AG04449 (cell line): Measurements from ENCODE around the gene NDUFA5.

Source experiments
- CTCF ChIA-PET: fragments of 350-600 bp; formaldehyde crosslinking; extraction: SDS; loops from one replicate; lab custom pipeline; 2021; ENCODE audit warnings: antibody characterized with exemption; lab: Yijun Ruan, JAX
- POLR2A ChIA-PET: fragments of 400-600, 350-600 bp; formaldehyde crosslinking; extraction: SDS; loops from one replicate; lab custom pipeline; 2020; ENCODE audit warnings: antibody characterized with exemption, inconsistent platforms; lab: Yijun Ruan, JAX
- DNase-seq: peaks from one replicate; pipeline ENCODE4 v3.0.0-alpha.2; 2010; ENCODE audit warnings: low read depth, low spot score
- H3K4me3 ChIP-seq: 2 replicates; pipeline ENCODE4 v1.5.1; 2011; ENCODE audit warnings: low read depth, mild to moderate bottlenecking, control low read depth, low read length
- TF ChIP-seq, protein P1 (sequence below): IDR thresholded peaks from one replicate; pipeline ENCODE4 v1.5.1; 2011; ENCODE audit warnings: mild to moderate bottlenecking, moderate library complexity, low read length, control low read depth, inconsistent platforms; ENCODE audit not compliant: insufficient read depth; ENCODE audit errors: missing control alignments

NDUFA5 gene

DNA sequence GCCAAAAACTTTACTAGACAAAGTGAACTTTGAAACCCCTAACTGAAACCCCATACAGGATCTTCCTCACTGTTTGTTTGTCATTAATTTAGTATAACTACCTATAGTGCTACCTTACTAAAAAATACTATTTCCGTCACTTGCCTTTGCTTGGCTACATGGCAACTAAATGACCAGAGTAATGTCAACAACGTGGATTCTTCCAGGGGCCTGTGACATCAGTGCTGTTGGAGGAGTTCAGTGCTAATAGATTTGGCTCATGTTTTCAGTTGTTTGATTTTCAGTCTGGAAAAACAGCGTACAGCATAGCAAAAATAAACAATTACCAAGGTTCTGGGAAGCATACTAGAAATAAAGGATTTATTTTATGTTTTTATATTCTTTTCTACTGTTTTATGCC, 41.0 kb upstream of the NDUFA5 start:
- H3K4me3 ChIP-seq, result no peak overlapping the region
- TF ChIP-seq, protein P1, sequence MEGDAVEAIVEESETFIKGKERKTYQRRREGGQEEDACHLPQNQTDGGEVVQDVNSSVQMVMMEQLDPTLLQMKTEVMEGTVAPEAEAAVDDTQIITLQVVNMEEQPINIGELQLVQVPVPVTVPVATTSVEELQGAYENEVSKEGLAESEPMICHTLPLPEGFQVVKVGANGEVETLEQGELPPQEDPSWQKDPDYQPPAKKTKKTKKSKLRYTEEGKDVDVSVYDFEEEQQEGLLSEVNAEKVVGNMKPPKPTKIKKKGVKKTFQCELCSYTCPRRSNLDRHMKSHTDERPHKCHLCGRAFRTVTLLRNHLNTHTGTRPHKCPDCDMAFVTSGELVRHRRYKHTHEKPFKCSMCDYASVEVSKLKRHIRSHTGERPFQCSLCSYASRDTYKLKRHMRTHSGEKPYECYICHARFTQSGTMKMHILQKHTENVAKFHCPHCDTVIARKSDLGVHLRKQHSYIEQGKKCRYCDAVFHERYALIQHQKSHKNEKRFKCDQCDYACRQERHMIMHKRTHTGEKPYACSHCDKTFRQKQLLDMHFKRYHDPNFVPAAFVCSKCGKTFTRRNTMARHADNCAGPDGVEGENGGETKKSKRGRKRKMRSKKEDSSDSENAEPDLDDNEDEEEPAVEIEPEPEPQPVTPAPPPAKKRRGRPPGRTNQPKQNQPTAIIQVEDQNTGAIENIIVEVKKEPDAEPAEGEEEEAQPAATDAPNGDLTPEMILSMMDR, result no peak
- ChIA-PET POLR2A (no interaction called here), CTCF (no interaction called here)
- DNase-seq, result no peak

DNA sequence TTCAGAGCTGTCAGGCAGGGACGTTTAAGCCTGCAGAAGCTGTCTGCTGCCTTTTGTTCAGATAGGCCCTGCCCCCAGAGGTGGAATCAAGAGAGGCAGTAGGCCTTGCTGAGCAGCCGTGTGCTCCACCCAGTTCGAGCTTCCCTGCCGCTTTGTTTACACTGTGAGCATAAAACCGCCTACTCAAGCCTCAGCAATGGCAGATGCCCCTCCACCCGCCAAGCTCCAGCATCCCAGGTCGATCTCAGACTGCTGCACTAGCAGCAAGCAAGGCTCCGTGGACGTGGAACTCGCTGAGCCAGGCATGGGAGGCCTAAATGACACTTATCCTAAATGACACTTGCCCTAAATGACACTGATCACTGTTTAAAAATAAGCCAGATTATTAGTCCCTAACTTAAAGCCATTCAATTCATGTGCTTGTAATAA, 37.2 kb upstream of the NDUFA5 start:
- ChIA-PET CTCF (interaction anchor here (1.6 kb wide), 1 partner anchor 14 kb away, joined by 6 read pairs; no protein-coding TSS in a partner anchor), POLR2A (no interaction called here)
- no peak for DNase-seq
- no peak overlapping the region for H3K4me3 ChIP-seq
- TF ChIP-seq, protein P1, result no peak

DNA sequence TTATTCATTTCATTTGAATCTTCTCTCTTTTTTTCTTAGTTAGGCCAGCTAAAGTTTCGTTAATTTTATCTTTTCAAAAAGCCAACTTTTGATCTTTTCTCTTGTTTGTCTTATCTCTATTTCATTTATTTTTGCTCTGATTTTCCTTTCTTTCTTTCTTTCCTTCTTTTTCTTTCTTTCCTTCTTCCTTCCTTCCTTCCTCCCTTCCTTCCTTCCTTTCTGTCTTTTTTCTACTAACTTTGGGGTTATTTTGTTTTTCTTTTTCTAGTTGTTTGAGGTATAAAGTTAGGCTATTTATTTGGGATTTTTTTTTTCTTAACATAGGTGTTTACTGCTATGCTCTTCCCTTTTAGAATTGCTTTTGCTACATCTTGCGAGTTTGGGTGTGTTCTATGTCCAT, 30.8 kb upstream of the NDUFA5 start:
- no peak for DNase-seq
- ChIA-PET POLR2A (no interaction called here), CTCF (no interaction called here)
- H3K4me3 ChIP-seq, result no peak overlapping the region
- TF ChIP-seq, protein P1, result no peak

DNA sequence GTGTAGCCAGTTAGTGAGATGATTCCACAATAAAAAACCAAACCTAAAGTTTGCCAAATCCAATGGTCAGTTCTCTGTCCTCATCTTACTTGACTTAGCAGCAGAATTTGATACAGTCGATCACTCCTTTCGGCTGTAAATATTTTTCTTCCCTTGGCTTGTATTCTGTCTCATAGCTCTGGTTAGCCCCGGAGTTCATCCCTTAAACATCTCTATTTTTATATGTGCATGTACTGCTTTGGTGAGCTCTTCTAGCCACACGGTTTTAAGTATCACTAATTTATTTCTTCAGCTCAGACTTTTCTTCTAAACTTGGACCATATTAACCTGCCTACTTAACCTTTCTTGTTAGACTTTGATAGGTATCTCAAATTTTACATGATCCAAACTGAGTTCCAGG, 26.2 kb upstream of the NDUFA5 start:
- DNase-seq, result no peak
- POLR2A ChIA-PET, result no interaction called here
- TF ChIP-seq, protein P1, result no peak
- no peak overlapping the region for H3K4me3 ChIP-seq
- CTCF ChIA-PET, result interaction anchor here (1.1 to 1.4 kb wide), 2 partner anchors 102 to 288 kb away, joined by 3 read pairs; no protein-coding TSS in a partner anchor

DNA sequence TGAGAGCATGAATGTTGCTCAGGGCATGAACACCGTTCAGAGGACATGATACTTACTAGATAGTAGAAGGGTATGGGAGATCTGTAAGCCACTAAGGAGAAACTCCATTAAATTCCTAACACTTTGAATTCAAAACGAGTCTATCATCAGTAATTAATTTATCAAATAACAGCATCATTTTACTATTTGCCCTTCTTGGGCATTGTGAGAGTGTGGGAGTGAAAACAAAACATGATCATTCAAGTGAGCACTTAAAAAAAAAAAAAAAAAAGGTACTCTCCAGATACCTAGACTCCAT, 23.5 kb upstream of the NDUFA5 start:
- CTCF ChIA-PET, result interaction anchor here (0.7 to 3.1 kb wide), 11 partner anchors 8 to 1275 kb away, joined by 3 to 12 read pairs (median 6); no protein-coding TSS in a partner anchor
- no peak overlapping the region for H3K4me3 ChIP-seq
- no peak for DNase-seq
- TF ChIP-seq, protein P1, result no peak
- POLR2A ChIA-PET, result no interaction called here

DNA sequence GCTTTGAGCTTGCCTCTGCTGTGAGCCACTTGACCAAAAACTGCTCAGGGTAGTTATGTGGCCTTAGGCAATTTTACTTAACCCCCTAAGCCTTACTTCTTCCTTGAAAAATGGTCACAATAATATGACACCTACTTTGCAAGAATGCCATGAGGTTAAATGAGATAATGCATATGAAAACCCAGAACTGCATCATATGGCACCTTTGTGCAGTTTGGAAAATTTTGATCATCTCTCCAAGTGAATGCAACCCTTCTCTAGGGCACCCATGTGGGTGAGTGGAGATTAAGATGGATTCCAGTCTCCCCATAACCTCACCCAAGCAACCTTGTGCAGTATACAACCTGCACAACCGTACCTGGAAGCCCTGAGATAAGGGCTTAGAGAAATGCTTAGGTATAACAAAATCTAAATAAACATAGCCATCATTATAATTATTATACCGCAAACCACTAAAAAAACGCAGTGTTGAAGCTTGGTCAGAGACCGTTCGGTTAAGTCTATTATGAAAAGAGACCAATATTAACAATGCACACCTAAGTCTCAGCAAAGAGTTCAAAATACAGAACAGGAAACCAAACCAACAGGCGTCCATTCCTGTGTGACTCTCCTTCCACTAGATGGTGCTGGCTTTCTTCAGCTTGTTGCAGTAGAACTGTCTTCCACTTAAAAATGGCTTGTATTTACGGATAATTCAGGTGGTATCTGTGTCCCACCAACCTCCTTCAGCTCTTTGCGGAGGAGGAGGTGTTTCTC, 23.0 kb upstream of the NDUFA5 start:
- DNase-seq, result peak; percentile 5
- CTCF ChIA-PET, result interaction anchor here (0.7 to 3.1 kb wide), 10 partner anchors 8 to 1275 kb away, joined by 3 to 12 read pairs (median 6); no protein-coding TSS in a partner anchor
- POLR2A ChIA-PET, result no interaction called here
- no peak overlapping the region for H3K4me3 ChIP-seq
- TF ChIP-seq, protein P1, result peak; percentile 67
